T-helper 17 cell (primary cell): ENCODE measurements around the gene C1QBP. TPM values are rescaled to one million over a fixed set of nuclear protein-coding genes. Genes with fewer than 3 reads are reported as not detected.

ENCODE experiments used
- total RNA-seq, 4 donors: library from RNA in 2 of 4; stranded (reverse) in 2 of 4; gene quantifications; one replicate each; pipeline ENCODE4 v1.2.3 and lab custom pipeline; 2022 to 2026

Gene C1QBP
- total RNA-seq, 2 donors from 2014 or later: 63.8 to 71.6 TPM

Other genes with a start within 250 kb of the C1QBP start
- gene ZNF594, start 247.3 kb downstream of the C1QBP start, total RNA-seq: 1 to 10 TPM; 3.9 to 5.5 TPM
- gene SCIMP, start 204.3 kb downstream of the C1QBP start, total RNA-seq: 1 to 10 TPM in 1 of 2 donors, under 1 TPM in 1; 0.76 to 4.8 TPM
- 10 to 100 TPM; 33.2 to 33.6 TPM for gene RABEP1, start 156.9 kb downstream of the C1QBP start, total RNA-seq
- gene NUP88, start 19.5 kb downstream of the C1QBP start, total RNA-seq: 100 to 1,000 TPM; 118 to 130 TPM
- 10 to 100 TPM; 57.7 to 72.7 TPM for gene RPAIN, start 19.0 kb downstream of the C1QBP start, total RNA-seq
- gene DHX33, start 29.8 kb upstream of the C1QBP start, total RNA-seq: 1 to 10 TPM; 7.5 to 9.0 TPM
- 10 to 100 TPM; 66.3 to 78.0 TPM for gene DERL2, start 47.0 kb upstream of the C1QBP start, total RNA-seq
- 10 to 100 TPM; 19.2 to 31.0 TPM for gene MIS12, start 47.4 kb upstream of the C1QBP start, total RNA-seq
- gene NLRP1, start 145.4 kb upstream of the C1QBP start, total RNA-seq: 100 to 1,000 TPM; 190 to 200 TPM